SK-N-SH treated with all-trans-retinoic acid at 6 μM for 48 hours (cell line): ENCODE results near the gene FAM20A.

Experiments used
- ATAC-seq: fragments of 200-7000 bp; cut with Tn5 transposase; 3 replicates; pipeline ENCODE4 v1.9.1; 2020; ENCODE audit warnings: mild to moderate bottlenecking, moderate library complexity
- ARNTL ChIP-seq: fragments of 450-650 bp; formaldehyde crosslinking; IDR thresholded peaks from 2 replicates; pipeline ENCODE4 v1.5.0; 2020; ENCODE audit warnings: low read depth, mild to moderate bottlenecking, moderate library complexity, borderline replicate concordance
- CREB5 ChIP-seq: fragments of 250-450 bp; sonication (Bioruptor Pico); IDR thresholded peaks from 2 replicates; pipeline ENCODE4 v1.5.1; 2020; ENCODE audit warnings: low read depth, mild to moderate bottlenecking, moderate library complexity
- CSDC2 ChIP-seq: fragments of 250-450 bp; sonication (Bioruptor Pico); IDR thresholded peaks from 2 replicates; pipeline ENCODE4 v1.5.0; 2020; ENCODE audit warnings: mild to moderate bottlenecking, moderate library complexity
- OSR1 ChIP-seq: fragments of 250-450 bp; sonication (Bioruptor Pico); IDR thresholded peaks from 2 replicates; pipeline ENCODE4 v1.8.0; 2022; ENCODE audit warnings: moderate library complexity, mild to moderate bottlenecking, inconsistent platforms
- POU6F1 ChIP-seq: fragments of 250-450 bp; sonication (Bioruptor Pico); IDR thresholded peaks from 2 replicates; pipeline ENCODE4 v1.8.0; 2021; ENCODE audit warnings: low read depth, mild to moderate bottlenecking, moderate library complexity, borderline replicate concordance
- PPARA ChIP-seq: fragments of 250-450 bp; sonication (Bioruptor Pico); IDR thresholded peaks from 2 replicates; pipeline ENCODE4 v1.5.0; 2020; ENCODE audit warnings: mild to moderate bottlenecking, borderline replicate concordance
- RARB ChIP-seq: fragments of 250-450 bp; sonication (Bioruptor Pico); IDR thresholded peaks from 2 replicates; pipeline ENCODE4 v1.8.0; 2021; ENCODE audit warnings: mild to moderate bottlenecking, moderate library complexity
- SNAI2 ChIP-seq: fragments of 250-450 bp; sonication (Bioruptor Pico); IDR thresholded peaks from 2 replicates; pipeline ENCODE4 v1.5.0; 2020; ENCODE audit warnings: mild to moderate bottlenecking, moderate library complexity
- TCF4 ChIP-seq: fragments of 250-450 bp; sonication (Bioruptor Pico); IDR thresholded peaks from 2 replicates; pipeline ENCODE4 v1.8.0; 2021; ENCODE audit warnings: mild to moderate bottlenecking, moderate library complexity, borderline replicate concordance
- ZC3H10 ChIP-seq: fragments of 250-450 bp; sonication (Bioruptor Pico); IDR thresholded peaks from 2 replicates; pipeline ENCODE4 v1.5.1; 2021; ENCODE audit warnings: mild to moderate bottlenecking, moderate library complexity
- ZFP3 ChIP-seq: fragments of 250-450 bp; sonication (Bioruptor Pico); IDR thresholded peaks from 2 replicates; pipeline ENCODE4 v1.5.0; 2020; ENCODE audit warnings: mild to moderate bottlenecking, moderate library complexity
- ZNF8 ChIP-seq: fragments of 450-650 bp; formaldehyde crosslinking; IDR thresholded peaks from 2 replicates; pipeline ENCODE4 v1.5.0; 2020; ENCODE audit warnings: mild to moderate bottlenecking, moderate library complexity
- TF ChIP-seq, protein P1 (sequence below): fragments of 250-450 bp; sonication (Bioruptor Pico); IDR thresholded peaks from 2 replicates; pipeline ENCODE4 v1.5.0; 2020; ENCODE audit warnings: mild to moderate bottlenecking, moderate library complexity
- TF ChIP-seq, protein P2 (sequence below): fragments of 250-450 bp; sonication (Bioruptor Pico); IDR thresholded peaks from 2 replicates; pipeline ENCODE4 v1.5.1; 2021; ENCODE audit warnings: mild to moderate bottlenecking, moderate library complexity

FAM20A gene

DNA sequence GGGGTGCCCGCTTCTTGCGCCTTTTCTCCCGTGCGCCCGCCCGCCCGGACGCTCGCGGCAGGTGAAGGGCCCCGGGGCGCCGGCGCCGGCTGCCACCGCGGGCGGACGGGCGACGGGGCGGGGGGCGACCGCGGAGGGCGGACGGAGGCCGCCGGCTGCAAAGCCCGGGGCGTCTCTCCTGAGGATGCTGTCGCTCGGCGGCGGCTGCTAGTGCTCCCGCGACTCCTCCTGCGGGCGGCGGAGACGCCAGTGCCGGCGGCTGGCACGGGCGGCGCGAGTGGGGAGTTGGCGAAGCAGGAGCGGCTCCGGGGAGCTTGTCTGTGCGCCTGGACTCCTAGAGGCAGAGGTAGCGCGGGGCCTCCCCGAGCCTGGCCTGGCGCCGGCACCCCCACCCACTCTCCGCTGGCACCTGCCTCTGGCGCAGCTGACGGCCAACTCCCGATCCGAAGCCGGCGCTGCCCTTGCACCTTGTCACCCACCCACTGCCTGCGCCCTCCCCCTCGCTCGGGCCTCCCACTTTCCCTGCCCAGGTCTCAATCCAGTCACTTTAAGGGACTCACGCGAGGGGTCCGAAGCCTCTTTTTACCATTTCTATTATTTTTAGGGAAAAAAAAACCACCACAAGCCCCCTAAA lies at the start of gene FAM20A:
Gene FAM20A (minus strand): TSS at position 437 of the 634 bp plus-strand sequence. CDS start 701 bp downstream, outside the sequence.
- TF ChIP-seq ARNTL (CRISPR knock-in tag) (no peak), RARB (CRISPR knock-in tag) (no peak), CSDC2 (CRISPR knock-in tag) (no peak), ZNF8 (no peak), ZC3H10 (CRISPR knock-in tag) (no peak), SNAI2 (CRISPR knock-in tag) (no peak), CREB5 (CRISPR knock-in tag) (no peak)
- TF ChIP-seq, protein P1, sequence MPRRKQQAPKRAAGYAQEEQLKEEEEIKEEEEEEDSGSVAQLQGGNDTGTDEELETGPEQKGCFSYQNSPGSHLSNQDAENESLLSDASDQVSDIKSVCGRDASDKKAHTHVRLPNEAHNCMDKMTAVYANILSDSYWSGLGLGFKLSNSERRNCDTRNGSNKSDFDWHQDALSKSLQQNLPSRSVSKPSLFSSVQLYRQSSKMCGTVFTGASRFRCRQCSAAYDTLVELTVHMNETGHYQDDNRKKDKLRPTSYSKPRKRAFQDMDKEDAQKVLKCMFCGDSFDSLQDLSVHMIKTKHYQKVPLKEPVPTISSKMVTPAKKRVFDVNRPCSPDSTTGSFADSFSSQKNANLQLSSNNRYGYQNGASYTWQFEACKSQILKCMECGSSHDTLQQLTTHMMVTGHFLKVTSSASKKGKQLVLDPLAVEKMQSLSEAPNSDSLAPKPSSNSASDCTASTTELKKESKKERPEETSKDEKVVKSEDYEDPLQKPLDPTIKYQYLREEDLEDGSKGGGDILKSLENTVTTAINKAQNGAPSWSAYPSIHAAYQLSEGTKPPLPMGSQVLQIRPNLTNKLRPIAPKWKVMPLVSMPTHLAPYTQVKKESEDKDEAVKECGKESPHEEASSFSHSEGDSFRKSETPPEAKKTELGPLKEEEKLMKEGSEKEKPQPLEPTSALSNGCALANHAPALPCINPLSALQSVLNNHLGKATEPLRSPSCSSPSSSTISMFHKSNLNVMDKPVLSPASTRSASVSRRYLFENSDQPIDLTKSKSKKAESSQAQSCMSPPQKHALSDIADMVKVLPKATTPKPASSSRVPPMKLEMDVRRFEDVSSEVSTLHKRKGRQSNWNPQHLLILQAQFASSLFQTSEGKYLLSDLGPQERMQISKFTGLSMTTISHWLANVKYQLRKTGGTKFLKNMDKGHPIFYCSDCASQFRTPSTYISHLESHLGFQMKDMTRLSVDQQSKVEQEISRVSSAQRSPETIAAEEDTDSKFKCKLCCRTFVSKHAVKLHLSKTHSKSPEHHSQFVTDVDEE (CRISPR knock-in tag) = no peak
- TF ChIP-seq, all 23 proteins: peak for 0
- peak; percentile 34 for ATAC-seq

- TF ChIP-seq, protein P2, sequence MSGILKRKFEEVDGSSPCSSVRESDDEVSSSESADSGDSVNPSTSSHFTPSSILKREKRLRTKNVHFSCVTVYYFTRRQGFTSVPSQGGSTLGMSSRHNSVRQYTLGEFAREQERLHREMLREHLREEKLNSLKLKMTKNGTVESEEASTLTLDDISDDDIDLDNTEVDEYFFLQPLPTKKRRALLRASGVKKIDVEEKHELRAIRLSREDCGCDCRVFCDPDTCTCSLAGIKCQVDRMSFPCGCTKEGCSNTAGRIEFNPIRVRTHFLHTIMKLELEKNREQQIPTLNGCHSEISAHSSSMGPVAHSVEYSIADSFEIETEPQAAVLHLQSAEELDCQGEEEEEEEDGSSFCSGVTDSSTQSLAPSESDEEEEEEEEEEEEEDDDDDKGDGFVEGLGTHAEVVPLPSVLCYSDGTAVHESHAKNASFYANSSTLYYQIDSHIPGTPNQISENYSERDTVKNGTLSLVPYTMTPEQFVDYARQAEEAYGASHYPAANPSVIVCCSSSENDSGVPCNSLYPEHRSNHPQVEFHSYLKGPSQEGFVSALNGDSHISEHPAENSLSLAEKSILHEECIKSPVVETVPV (CRISPR knock-in tag) = no peak
- no peak for TF ChIP-seq OSR1 (CRISPR knock-in tag)
- no peak for TF ChIP-seq ZFP3
- no peak for TF ChIP-seq CREB5 (CRISPR knock-in tag)
- TF ChIP-seq PPARA (CRISPR knock-in tag) = no peak
- TF ChIP-seq ZC3H10 (CRISPR knock-in tag) = no peak
- TF ChIP-seq ARNTL (CRISPR knock-in tag) = no peak
- TF ChIP-seq RARB (CRISPR knock-in tag) = no peak
- no peak for TF ChIP-seq TCF4 (CRISPR knock-in tag)
- no peak for TF ChIP-seq POU6F1 (CRISPR knock-in tag)
- TF ChIP-seq, protein P1 (CRISPR knock-in tag) = no peak
- TF ChIP-seq CSDC2 (CRISPR knock-in tag) = no peak
- ATAC-seq = no peak
These were observed 48.2 kb upstream of the FAM20A start for GRCh38 chr17:68649324-68649723.
